Measurements from ENCODE around the gene CALN1.

Gene CALN1

DNA sequence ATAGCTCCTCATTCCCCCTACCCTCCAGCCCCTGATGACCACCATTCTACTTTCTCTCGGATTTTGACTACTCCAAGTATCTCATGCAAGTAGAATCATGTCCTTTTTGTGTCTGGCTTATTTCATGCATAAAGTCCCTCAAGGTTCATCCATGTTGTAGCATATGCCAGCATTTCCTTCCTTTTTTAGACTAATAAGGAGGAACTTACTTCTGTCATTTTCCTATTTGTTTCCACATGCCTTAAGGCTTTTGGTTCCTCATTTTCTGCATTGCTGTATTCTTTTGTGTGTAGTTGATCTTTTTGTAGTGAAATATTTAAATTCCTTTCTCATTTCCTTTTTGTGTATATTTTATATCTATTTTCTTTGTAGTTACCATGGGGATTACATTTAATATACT, 376.9 kb downstream of the CALN1 start:
- H3K4me3 ChIP-seq (replicated peaks in 1 of 2; ENCODE audit: low read depth in 2 of 2, low read length in 2 of 2): no peak overlapping the region
- TF ChIP-seq, protein P1, sequence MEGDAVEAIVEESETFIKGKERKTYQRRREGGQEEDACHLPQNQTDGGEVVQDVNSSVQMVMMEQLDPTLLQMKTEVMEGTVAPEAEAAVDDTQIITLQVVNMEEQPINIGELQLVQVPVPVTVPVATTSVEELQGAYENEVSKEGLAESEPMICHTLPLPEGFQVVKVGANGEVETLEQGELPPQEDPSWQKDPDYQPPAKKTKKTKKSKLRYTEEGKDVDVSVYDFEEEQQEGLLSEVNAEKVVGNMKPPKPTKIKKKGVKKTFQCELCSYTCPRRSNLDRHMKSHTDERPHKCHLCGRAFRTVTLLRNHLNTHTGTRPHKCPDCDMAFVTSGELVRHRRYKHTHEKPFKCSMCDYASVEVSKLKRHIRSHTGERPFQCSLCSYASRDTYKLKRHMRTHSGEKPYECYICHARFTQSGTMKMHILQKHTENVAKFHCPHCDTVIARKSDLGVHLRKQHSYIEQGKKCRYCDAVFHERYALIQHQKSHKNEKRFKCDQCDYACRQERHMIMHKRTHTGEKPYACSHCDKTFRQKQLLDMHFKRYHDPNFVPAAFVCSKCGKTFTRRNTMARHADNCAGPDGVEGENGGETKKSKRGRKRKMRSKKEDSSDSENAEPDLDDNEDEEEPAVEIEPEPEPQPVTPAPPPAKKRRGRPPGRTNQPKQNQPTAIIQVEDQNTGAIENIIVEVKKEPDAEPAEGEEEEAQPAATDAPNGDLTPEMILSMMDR (IDR thresholded peaks at IDR 0.05; ENCODE audit: low read depth, low read length): no peak
- no peak for DNase-seq (ENCODE audit: low read depth in 2 of 2)

DNA sequence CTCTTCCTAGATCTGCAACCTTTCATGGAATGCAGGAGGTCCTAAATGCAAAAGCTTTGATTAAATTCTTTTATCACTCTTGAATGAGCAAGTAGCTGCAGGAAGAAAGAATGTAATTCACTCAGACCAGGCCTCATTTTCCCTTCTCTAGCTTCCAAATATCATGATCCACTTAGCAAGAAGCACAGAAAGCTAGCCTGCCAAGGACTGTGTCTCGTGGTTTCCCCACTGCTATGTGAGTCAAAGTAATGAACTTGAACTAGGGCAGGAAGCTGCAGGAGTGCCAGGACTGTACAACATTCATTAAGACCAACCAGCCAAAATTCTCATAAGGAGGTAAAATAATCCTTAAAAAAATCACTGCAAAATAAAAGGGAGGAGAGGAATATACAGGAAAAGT, 379.2 kb downstream of the CALN1 start:
- H3K4me3 ChIP-seq (replicated peaks in 1 of 2; ENCODE audit: low read depth in 2 of 2, low read length in 2 of 2): no peak overlapping the region
- DNase-seq (ENCODE audit: low read depth in 2 of 2): no peak
- TF ChIP-seq, protein P1 (IDR thresholded peaks at IDR 0.05; ENCODE audit: low read depth, low read length): no peak

DNA sequence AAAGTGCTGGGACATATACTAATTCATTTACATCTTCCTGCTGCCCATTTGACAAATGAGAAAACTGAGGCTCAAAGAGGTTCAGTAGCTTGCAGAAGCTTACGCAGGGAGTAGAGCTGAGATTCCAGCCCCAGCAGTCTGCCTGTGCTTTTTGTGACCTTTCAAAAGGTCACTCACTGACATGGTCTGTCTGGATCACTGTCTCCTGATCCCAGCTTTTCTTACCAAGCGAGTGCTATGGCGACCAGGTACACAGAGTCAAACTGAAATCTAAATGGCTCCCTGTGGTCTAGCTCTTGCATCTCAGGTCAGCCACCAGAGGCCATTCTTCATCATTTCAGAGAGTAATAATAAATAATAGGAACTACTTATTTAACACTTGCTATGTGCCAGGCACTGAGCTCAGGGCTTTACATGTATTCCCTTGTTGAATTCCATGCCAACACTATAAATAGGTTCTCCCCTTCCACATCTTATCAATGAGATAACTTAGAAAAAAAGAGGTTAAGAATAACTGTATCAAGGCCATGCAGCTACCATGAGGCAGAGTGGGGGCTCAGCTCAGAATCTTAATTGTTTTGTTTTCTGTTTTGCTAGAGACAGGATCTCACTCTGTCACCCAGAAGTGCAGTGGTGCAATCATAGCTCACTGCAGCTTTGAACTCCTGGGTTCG, 381.0 kb downstream of the CALN1 start:
- H3K4me3 ChIP-seq (replicated peaks in 1 of 2; ENCODE audit: low read depth in 2 of 2, low read length in 2 of 2): no peak overlapping the region
- TF ChIP-seq, protein P1 (IDR thresholded peaks at IDR 0.05; ENCODE audit: low read depth, low read length): no peak
- DNase-seq (ENCODE audit: low read depth in 2 of 2): no peak

DNA sequence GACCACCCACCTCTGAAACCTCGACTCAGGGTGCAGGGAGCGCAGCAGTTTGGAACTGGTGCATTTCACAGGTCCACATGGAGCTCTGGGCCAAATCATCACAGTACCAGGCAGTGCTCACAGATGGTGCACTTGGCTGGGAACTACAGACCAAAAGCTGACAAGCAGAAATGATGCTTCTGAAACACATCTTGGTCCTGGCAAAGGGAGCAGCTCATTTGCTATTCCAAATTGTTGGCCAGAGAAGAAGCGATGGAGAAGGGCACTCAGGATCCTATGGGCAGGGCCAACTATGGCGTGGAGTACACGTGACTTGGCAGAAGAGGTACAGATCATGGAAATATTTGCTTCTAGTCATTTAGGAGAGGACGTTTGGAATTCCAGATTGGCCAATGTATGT, 383.9 kb downstream of the CALN1 start:
- DNase-seq (ENCODE audit: low read depth in 2 of 2): no peak
- TF ChIP-seq, protein P1 (IDR thresholded peaks at IDR 0.05; ENCODE audit: low read depth, low read length): no peak
- H3K4me3 ChIP-seq (replicated peaks in 1 of 2; ENCODE audit: low read depth in 2 of 2, low read length in 2 of 2): no peak overlapping the region

DNA sequence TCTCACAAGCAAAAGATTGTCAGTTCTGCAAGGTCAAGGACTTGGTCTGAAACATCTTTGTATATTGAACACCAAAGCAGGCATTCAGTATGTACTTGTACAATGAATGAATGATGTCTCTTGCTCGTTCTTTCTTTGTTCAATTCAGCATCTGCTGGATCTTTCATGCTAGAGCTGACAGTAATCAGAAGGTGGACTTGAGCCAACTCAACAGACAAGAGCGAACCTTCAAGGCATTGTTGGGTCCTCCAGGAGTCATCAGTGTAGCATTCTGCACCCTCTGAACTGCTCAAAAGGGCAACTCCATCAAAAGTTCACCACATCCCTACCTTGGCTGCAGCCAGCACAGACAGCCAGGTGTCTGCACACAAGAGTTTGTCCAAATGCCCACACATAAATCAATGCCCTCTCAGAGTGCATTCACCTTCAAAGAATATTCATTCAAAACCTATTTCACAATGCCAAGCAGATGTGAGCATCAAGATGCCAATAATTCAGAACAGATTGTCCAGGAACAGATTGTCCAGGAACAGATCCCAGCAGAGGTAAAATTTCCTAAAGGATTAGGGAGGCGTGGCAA, 386.7 kb downstream of the CALN1 start:
- TF ChIP-seq, protein P1 (IDR thresholded peaks at IDR 0.05; ENCODE audit: low read depth, low read length): no peak
- DNase-seq (ENCODE audit: low read depth in 2 of 2): no peak
- no peak overlapping the region for H3K4me3 ChIP-seq (replicated peaks in 1 of 2; ENCODE audit: low read depth in 2 of 2, low read length in 2 of 2)

DNA sequence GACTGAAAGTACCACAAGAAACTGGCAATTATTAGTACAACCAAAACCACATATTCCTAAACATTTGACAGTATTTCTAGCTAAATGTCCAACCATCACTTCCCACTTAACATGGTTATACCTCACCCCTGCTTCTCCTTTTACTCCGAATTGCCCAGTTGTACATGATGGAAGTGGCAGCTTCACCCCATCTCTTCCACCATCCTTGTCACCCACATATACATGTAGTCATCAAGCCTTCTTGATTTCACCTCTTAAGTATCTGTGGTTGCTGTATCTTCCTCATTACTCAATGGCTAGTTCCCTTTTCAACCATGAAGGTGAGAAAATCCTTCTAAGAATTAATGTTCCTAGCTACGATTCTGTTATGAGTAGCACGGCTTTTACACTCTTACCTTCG, 388.2 kb downstream of the CALN1 start:
- TF ChIP-seq, protein P1 (IDR thresholded peaks at IDR 0.05; ENCODE audit: low read depth, low read length): no peak
- DNase-seq (ENCODE audit: low read depth in 2 of 2): no peak
- no peak overlapping the region for H3K4me3 ChIP-seq (replicated peaks in 1 of 2; ENCODE audit: low read depth in 2 of 2, low read length in 2 of 2)
